OCI-LY7 (cell line): ENCODE results near the gene CCDC9B.

Experiments used
- EZH2phosphoT487 ChIP-seq: fragments of 200-600 bp; sonication (generic); IDR thresholded peaks from 2 replicates; pipeline ENCODE4 v1.6.1; 2018; ENCODE audit warnings: low read depth, borderline replicate concordance, mild to moderate bottlenecking, mixed run types, antibody characterized with exemption, low read length, moderate library complexity, mixed read lengths
- TF ChIP-seq, protein P1 (sequence below): fragments of 200-600 bp; sonication (generic); conservative IDR thresholded peaks from 2 replicates; pipeline ENCODE4 v1.5.1; 2014; ENCODE audit warnings: mild to moderate bottlenecking, antibody characterized with exemption, low read length, moderate library complexity, mixed read lengths

DNA sequence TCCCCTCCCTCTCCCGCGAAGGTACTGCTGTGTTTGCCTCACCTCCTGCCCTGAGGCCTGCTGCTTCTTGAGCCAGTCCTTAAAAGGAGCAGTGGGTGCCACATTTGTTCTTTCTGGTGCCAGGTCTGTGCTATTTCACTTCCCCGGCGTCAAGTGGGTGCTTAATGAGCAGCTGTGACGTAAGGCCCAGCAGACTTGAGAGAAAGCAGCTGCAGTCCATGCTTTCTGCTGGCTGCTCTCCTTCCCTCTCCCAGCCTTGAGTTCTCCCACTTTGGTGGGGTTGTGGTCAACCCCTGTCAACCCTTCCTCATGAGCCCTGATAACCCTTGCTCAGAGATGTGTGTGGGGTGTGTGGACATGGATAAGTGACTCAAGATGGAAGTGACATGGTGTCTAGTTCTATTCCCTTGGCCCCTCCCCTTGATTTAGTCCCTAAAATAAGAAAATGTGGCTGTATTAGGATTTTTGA, 10.3 kb downstream of the CCDC9B start:
- TF ChIP-seq, protein P1, sequence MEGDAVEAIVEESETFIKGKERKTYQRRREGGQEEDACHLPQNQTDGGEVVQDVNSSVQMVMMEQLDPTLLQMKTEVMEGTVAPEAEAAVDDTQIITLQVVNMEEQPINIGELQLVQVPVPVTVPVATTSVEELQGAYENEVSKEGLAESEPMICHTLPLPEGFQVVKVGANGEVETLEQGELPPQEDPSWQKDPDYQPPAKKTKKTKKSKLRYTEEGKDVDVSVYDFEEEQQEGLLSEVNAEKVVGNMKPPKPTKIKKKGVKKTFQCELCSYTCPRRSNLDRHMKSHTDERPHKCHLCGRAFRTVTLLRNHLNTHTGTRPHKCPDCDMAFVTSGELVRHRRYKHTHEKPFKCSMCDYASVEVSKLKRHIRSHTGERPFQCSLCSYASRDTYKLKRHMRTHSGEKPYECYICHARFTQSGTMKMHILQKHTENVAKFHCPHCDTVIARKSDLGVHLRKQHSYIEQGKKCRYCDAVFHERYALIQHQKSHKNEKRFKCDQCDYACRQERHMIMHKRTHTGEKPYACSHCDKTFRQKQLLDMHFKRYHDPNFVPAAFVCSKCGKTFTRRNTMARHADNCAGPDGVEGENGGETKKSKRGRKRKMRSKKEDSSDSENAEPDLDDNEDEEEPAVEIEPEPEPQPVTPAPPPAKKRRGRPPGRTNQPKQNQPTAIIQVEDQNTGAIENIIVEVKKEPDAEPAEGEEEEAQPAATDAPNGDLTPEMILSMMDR = no peak
- no peak for TF ChIP-seq EZH2phosphoT487
